Natural killer cell (primary cell): Measurements from ENCODE around the gene LGALS4. TPM values are rescaled to one million over a fixed set of nuclear protein-coding genes. Genes with fewer than 3 reads are reported as not detected.
"Not testable (repeated sequence)": the region's sequence is repeated elsewhere in the genome, so short reads cannot be mapped to it uniquely, and the experiment has no call there.

Source experiments
- ATAC-seq, 3 donors: fragments of 150-1000 bp in 2 of 3; fragments of 200-7000 bp in 1 of 3; cut with Tn5 transposase; 1 replicate in 1 of 3; 2 replicates in 2 of 3; pipeline ENCODE4 v1.10.0; 2021; ENCODE audit warnings: mild to moderate bottlenecking in 2 of 3, moderate library complexity in 2 of 3
- DNase-seq, 2 donors: peaks; one replicate each; pipeline versions ENCODE4 v3.0.0 to v3.0.0-alpha.2; 2013 to 2021; ENCODE audit warnings: mixed read lengths in 1 of 2
- H3K27ac ChIP-seq: one replicate; pipeline ENCODE4 v1.5.1; 2013; ENCODE audit warnings: mild to moderate bottlenecking, low read length
- H3K27me3 ChIP-seq: one replicate; pipeline ENCODE4 v1.6.1; 2013; ENCODE audit warnings: low read length; ENCODE audit not compliant: control insufficient read depth, insufficient read depth
- H3K36me3 ChIP-seq: one replicate; pipeline ENCODE4 v1.6.1; 2013; ENCODE audit warnings: low read length; ENCODE audit not compliant: control insufficient read depth, insufficient read depth
- H3K4me1 ChIP-seq: one replicate; pipeline ENCODE4 v1.6.1; 2013; ENCODE audit warnings: low read length; ENCODE audit not compliant: control insufficient read depth, insufficient read depth
- H3K4me3 ChIP-seq: one replicate; pipeline ENCODE4 v1.5.1; 2013; ENCODE audit warnings: low read length
- H3K9me3 ChIP-seq: one replicate; pipeline ENCODE4 v1.6.1; 2013; ENCODE audit warnings: low read length; ENCODE audit not compliant: control insufficient read depth, insufficient read depth
- H3K27ac Mint-ChIP-seq, 2 donors: one replicate each; pipeline ENCODE4 v1.8.0; 2022; ENCODE audit warnings: mild to moderate bottlenecking in 2 of 2, mixed read lengths in 2 of 2, moderate library complexity in 1 of 2
- H3K27me3 Mint-ChIP-seq, 2 donors: one replicate each; pipeline ENCODE4 v1.8.0; 2022; ENCODE audit warnings: low read depth in 2 of 2, mixed read lengths in 2 of 2
- H3K36me3 Mint-ChIP-seq: one replicate; pipeline ENCODE4 v1.8.0; 2022; ENCODE audit warnings: mixed read lengths
- H3K4me1 Mint-ChIP-seq, 2 donors: one replicate each; pipeline ENCODE4 v1.8.0; 2022; ENCODE audit warnings: mixed read lengths in 2 of 2
- H3K4me3 Mint-ChIP-seq: one replicate; pipeline ENCODE4 v1.8.0; 2022; ENCODE audit warnings: mild to moderate bottlenecking, moderate library complexity, mixed read lengths
- H3K9me3 Mint-ChIP-seq, 2 donors: one replicate each; pipeline ENCODE4 v1.8.0; 2022; ENCODE audit warnings: mixed read lengths in 2 of 2
- CTCF ChIP-seq: fragments of 200-600 bp; IDR thresholded peaks from one replicate; pipeline ENCODE4 v1.8.0; 2022; ENCODE audit warnings: antibody characterized with exemption
- WGBS: methylation state at CpG from one replicate; pipeline ENCODE4 v1.1.7; 2013; ENCODE audit warnings: missing lambda C conversion rate; ENCODE audit not compliant: insufficient coverage; 5-methylcytosine and 5-hydroxymethylcytosine counted together
- intact Hi-C: fragments of 100-400 bp; cut with micrococcal nuclease; formaldehyde crosslinking; loops from one replicate; pipeline ENCODE4 v1.14.2; 2022
- total RNA-seq, 4 donors: library from RNA; stranded (reverse); fragments of 120-200 nt in 1 of 4; gene quantifications; one replicate each; pipeline versions ENCODE4 v1.2.3 to v1.2.4, GENCODE V29; 2013 to 2022

Gene LGALS4
- total RNA-seq, 3 donors from 2014 or later (not counting 1 experiment from before 2014, with no cell fraction given) = 4.2 to 4.8 (median 4.6) TPM

- H3K27ac ChIP-seq = peak overlapping the region; percentile 67
- DNase-seq, H3K4me1 Mint-ChIP-seq, H3K36me3 Mint-ChIP-seq, H3K9me3 ChIP-seq, H3K36me3 ChIP-seq, H3K27me3 ChIP-seq, H3K27me3 Mint-ChIP-seq, H3K9me3 Mint-ChIP-seq, intact Hi-C loops, H3K4me3 Mint-ChIP-seq: not testable (repeated sequence)
- peak overlapping the region in 1 of 2 donors; percentile 85 for H3K27ac Mint-ChIP-seq
- WGBS = 6% methylated on average over 17 of the region's 58 CpGs
- ATAC-seq = peak; percentile 3 to 25 (median 18)
- peak overlapping the region; percentile 35 for H3K4me3 ChIP-seq
- peaks cover 12% of the 10 kb centered on the region for H3K4me1 ChIP-seq
These were observed 42.4 kb downstream of the LGALS4 start for GRCh38 chr19:38770228-38770948.

GRCh38 chr19:38769635-38770211 lies 43.0 kb downstream of the LGALS4 start:
- no peaks in the 10 kb centered on the region for H3K36me3 ChIP-seq
- peak; percentile 90 to 96 (median 91) for ATAC-seq
- Mint-ChIP-seq H3K4me1 (peaks cover 7% of the 10 kb centered on the region in 2 donors), H3K36me3 (no peaks in the 10 kb centered on the region), H3K27ac (peak overlapping the region; percentile 85 to 88), H3K4me3 (peak overlapping the region; percentile 73), H3K27me3 (no peaks in the 10 kb centered on the region), H3K9me3 (no peaks in the 10 kb centered on the region)
- peak overlapping the region; percentile 35 for H3K4me3 ChIP-seq
- intact Hi-C loops = loop anchor here (10.0 kb wide), 1 partner anchor 165 kb away; the partner anchor contains the start of genes MRPS12 and SARS2
- peak; percentile 76 for TF ChIP-seq CTCF
- H3K4me1 ChIP-seq = peaks cover 12% of the 10 kb centered on the region
- H3K27me3 ChIP-seq = no peaks in the 10 kb centered on the region
- WGBS = 7% methylated on average over 42 of the region's 42 CpGs
- no peaks in the 10 kb centered on the region for H3K9me3 ChIP-seq
- peak overlapping the region; percentile 67 for H3K27ac ChIP-seq
- DNase-seq = peak; percentile 88 to 93

GRCh38 chr19:38766276-38767047 lies 46.3 kb downstream of the LGALS4 start:
- no peaks in the 10 kb centered on the region for H3K36me3 ChIP-seq

More at GRCh38 chr19:38766276-38767047, 46.3 kb downstream of the LGALS4 start:
- Histone ChIP-seq H3K4me1 (peaks cover 12% of the 10 kb centered on the region), H3K27ac (no peak overlapping the region), H3K4me3 (no peak overlapping the region), H3K27me3 (no peaks in the 10 kb centered on the region), H3K9me3 (no peaks in the 10 kb centered on the region)
- intact Hi-C loops = loop anchor here (10.0 kb wide), 1 partner anchor 168 kb away; the partner anchor contains the start of genes MRPS12 and SARS2
- no peak for TF ChIP-seq CTCF
- Mint-ChIP-seq H3K36me3 (no peaks in the 10 kb centered on the region), H3K27ac (no peak overlapping the region), H3K9me3 (no peaks in the 10 kb centered on the region), H3K4me1 (peaks cover 7% of the 10 kb centered on the region in 2 donors), H3K27me3 (no peaks in the 10 kb centered on the region), H3K4me3 (no peak overlapping the region)
- DNase-seq (no peak), ATAC-seq (no peak)
- 83% methylated on average over 6 of the region's 10 CpGs for WGBS
